NCI-H2196 treated with DMSO at 0.1 percent for 48 hours (cell line): ENCODE data around the gene NIPBL.
"Not testable (repeated sequence)": the region's sequence is repeated elsewhere in the genome, so short reads cannot be mapped to it uniquely, and the experiment has no call there.

Experiments
- DNase-seq: peaks from one replicate; lab custom pipeline; 2025; ENCODE audit not compliant: unreplicated experiment; lab: John Stamatoyannopoulos, UW

Gene NIPBL

GRCh38 chr5:36877667-36878391 is 1.3 kb downstream of the NIPBL start:
- DNase-seq: no peak

- DNase-seq: no peak
Measured at GRCh38 chr5:36878392-36879082, 2.0 kb downstream of the NIPBL start.

- no peak for DNase-seq
Measured at GRCh38 chr5:36879274-36880033, 2.9 kb downstream of the NIPBL start.

- DNase-seq: no peak
Measured at GRCh38 chr5:36880761-36881160, 4.2 kb downstream of the NIPBL start.

- no peak for DNase-seq
Measured at GRCh38 chr5:36881304-36881703, 4.7 kb downstream of the NIPBL start.

GRCh38 chr5:36881807-36882206 is 5.2 kb downstream of the NIPBL start:
- DNase-seq: no peak

- DNase-seq: no peak
Measured at GRCh38 chr5:36882250-36882649, 5.7 kb downstream of the NIPBL start.

- DNase-seq: no peak
Measured at GRCh38 chr5:36883894-36884462, 7.4 kb downstream of the NIPBL start.

GRCh38 chr5:36885149-36885548 is 8.6 kb downstream of the NIPBL start:
- DNase-seq: no peak

GRCh38 chr5:36885566-36886485 is 9.3 kb downstream of the NIPBL start:
- no peak for DNase-seq

- no peak for DNase-seq
Measured at GRCh38 chr5:36886791-36887190, 10.2 kb downstream of the NIPBL start.

- DNase-seq: no peak
Measured at GRCh38 chr5:36887532-36887931, 11.0 kb downstream of the NIPBL start.

- no peak for DNase-seq
Measured at GRCh38 chr5:36888303-36888702, 11.7 kb downstream of the NIPBL start.

GRCh38 chr5:36889264-36889663 is 12.7 kb downstream of the NIPBL start:
- DNase-seq: no peak

GRCh38 chr5:36891266-36891665 is 14.7 kb downstream of the NIPBL start:
- no peak for DNase-seq

- DNase-seq: not testable (repeated sequence)
Measured at GRCh38 chr5:36892085-36892830, 15.7 kb downstream of the NIPBL start.

GRCh38 chr5:36894954-36895353 is 18.4 kb downstream of the NIPBL start:
- no peak for DNase-seq

GRCh38 chr5:36896476-36896875 is 19.9 kb downstream of the NIPBL start:
- no peak for DNase-seq

- DNase-seq: no peak
Measured at GRCh38 chr5:36897616-36898015, 21.0 kb downstream of the NIPBL start.

GRCh38 chr5:36899860-36900259 is 23.3 kb downstream of the NIPBL start:
- no peak for DNase-seq
